MV-4-11 (cell line): ENCODE data around the gene HOXC11.

Experiments
- DNase-seq: peaks from one replicate; lab custom pipeline; 2025; lab: John Stamatoyannopoulos, UW

Gene HOXC11

DNA sequence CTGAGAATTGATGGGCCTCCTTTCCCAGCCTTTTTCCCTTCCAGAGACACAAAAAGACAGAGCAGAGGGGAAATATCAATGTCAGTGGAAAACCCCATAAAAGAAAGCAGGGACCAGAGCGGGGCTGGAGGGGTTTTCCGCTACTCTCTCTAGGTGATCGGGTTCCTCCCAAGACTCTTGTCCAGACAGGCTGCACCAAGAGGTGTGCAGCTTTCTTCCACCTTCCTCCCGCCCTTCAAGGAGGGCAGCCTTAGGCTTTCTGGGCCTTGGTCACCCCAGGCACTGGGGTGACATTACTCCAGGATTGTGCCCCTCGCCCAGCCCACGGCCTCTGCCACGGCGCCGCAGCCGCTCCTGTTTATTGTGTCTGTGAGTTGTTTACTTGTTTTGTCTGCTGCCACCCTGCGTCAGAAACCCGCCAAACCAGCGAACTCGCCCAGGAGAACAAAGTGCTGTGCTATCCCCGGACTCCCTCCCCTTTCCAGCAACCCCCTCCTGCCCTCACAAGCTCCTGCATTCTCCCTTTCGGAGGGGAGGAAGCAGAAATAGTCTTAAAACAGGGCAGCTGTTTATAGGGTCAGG is 48.6 kb downstream of the HOXC11 start:
- no peak for DNase-seq

DNA sequence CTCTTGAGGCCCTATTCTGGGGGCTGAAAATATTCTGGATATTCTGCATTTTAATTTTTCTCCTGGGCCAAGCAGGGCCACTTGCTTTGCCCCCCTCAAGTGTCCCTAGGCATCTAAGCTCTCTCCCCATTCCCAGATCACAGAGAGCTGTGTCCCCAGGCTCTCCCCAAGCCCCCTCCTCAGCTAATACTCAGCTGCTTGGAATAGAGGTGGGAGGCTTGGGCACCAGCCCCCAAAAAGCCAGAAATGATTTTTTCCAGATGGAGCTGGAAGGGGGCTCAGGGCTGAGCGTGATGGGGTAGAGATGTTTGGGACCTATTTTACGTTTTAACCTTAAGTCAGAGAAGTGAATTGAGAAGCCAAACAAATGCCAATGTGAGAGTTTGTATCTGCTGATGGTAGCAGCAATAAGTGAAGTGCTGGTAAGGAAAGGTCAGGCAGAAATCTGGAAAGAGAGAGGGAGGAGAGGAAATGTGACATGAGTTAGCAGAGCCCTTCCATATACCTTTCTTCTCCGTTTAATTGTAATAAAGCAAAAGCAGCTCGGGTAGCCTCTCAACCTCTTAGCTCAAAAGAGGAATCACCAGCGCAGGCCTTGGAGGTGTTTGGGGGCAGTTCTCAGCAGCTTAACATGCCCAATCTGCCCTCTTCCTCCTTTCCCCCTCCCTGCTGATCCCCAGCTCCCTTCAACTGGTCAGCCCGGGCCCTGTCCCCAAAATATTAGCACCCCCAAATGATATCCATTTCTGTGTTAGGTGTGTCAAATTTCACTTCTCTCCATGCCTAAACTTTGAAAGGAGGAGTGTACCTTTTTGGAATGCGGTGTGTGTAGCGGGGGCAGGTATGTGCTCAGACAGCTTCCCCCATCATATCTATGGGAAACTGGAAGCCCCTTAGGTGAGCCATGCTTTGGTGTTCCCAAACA is 50.3 kb downstream of the HOXC11 start:
- no peak for DNase-seq

DNA sequence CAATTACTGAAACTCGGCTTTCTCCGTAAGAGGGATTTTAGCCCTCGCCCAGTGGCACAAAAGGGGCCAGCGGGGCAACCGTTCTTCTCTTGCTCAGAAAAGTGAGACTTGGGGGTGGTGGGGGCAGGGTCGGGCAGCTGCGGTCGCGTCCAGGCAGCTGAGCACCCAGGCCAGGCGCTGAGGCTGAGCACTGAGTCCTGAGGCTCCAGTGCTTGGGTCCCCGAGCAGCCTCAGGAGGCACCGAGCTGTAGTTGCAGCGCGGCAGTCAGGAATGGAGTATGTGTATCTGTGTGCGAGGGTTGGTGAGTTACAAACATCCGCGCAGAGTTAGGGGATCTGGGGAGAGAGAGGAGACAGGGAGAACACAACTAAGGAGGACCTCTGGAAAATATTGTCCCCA is 51.2 kb downstream of the HOXC11 start:
- DNase-seq = no peak

DNA sequence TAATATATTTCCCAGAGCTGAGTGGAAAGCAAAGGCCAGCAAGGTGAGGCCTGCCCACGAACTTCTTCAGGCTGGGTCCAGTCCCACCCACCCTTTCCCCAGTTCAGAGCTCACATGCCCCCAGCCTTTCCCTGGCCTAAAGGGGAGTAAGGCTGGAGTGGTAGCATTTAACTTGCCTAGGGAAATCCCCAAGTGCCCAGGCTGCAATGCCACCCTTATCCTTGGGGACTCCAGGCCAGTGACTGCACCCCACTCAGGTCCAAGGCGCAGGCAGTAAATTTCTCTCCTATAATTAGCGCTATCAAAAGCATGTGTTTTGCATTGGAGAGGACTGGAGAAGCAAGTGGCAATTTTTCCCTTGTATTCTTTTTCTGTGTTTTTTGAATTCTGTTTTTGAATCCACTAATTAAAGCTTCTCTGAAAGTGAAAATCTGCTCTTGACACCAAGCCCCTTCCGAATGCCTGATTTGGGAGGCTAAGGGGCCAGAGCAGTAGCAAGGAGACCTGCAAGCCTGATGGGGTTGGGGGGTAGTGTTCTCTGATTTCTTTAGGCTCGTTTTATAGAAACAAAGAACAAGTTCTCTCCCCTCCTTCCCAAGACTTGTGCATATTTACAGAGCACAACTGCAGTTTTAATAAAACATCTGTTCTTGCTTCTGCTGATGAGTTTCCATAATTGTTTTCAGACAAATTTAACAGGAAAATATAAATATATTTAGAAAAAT is 51.8 kb downstream of the HOXC11 start:
- no peak for DNase-seq

DNA sequence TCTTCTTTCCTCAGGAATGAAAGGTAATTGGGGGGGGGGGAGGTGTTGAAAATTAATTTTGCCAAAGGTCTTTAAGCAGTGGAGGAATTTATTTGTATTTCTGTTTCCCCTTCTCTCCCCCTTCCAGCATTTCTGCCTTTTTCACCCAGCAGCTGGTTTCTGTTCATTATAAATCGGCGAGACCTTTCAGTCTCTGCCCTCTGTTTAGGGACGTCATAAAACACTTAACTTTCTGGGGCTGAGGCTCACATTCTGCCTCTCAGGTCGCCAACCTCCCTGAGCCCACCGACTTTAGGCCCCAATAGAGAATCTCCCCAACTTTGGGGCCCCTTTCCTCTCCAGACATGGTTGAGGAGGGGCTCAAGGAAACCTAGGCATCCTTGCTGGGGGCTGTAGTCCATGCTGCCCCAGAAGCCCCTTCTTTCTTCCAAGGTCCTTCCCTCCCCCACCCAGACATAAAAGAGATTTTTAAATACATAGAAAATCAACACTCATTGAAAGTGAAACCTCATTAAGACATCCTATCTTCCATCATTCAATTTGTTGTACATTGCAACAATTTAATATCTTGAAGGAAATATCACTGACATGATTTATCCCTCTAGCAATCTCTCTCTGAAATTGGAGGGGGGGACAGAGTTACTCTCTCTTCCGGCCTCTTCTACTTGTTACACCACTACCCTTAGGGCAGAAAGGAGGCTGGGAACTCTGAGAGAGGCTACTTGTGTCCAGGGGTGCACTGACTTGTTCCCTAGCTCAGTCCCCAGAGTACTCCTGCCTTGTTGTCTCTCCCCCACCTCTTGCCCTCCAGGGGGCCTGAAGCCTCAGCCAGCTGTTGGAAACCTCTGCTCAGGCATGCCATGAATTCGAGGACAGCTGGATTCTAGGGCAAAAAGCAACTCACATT is 52.8 kb downstream of the HOXC11 start:
- no peak for DNase-seq

DNA sequence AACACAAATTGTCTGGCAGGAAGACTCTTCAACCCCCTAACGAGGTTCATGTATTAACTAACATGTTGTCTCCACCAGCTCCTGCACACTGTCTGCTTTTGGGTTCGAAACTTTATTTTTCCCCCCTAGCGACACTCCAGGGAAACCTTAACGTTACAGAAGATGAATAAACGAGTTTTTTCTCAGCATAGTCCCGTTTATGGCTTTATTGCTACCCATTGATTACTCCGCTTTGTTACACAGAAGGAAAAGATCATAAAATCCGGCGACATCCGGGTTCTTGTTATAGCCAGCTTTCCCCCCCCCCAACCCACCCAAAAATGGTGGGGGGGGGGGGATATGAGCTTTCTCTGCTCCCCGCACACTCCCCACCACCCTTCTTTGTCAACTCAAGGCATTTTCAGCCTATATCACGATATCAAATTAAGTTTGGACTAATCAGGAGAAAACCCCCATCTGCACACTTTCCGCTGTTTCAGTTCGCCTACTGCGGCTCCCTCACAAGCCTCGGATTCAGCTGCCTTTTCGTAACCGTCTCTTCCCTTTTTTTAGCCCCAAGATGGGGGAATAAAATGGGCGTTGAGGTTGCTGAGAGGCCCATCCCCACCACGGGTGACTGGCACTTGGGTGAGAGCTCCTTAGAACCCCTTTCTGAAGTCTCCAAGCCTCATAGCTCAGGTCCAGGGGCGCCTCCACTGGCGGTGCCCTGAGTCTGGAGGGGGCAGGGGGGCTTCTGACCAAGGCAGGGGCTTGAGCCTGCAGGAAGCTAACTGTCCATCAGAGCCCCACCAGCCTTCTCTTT is 53.9 kb downstream of the HOXC11 start:
- peak; percentile 51 for DNase-seq
